Stromal cell of bone marrow (primary cell): Measurements from ENCODE around the gene SDF2.
"Not testable (repeated sequence)": the region's sequence is repeated elsewhere in the genome, so short reads cannot be mapped to it uniquely, and the experiment has no call there.

ENCODE experiments used
- DNase-seq: peaks from one replicate; pipeline ENCODE4 v3.0.0-alpha.2; 2012; ENCODE audit warnings: low read depth

Gene SDF2

DNA sequence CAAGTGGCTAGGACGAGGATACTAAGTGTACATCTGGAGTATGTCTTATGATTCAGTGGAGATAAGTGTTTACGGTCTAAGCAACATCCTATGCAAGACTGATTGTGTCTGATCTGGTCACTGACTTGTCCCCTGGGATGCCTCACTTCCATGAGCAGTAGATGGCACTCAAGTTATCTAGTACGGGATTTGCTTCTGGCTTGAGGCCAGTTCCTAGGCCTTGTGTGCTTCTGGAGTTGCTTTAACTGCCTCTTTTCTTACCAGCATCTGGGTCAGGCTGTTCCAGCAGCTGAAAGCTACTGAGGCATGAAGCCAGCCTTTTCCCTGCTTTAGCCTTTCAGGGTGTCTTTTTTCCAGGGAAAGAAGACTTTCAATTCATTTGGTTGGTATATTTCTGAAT, 23.3 kb upstream of the SDF2 start:
- DNase-seq: no peak

DNA sequence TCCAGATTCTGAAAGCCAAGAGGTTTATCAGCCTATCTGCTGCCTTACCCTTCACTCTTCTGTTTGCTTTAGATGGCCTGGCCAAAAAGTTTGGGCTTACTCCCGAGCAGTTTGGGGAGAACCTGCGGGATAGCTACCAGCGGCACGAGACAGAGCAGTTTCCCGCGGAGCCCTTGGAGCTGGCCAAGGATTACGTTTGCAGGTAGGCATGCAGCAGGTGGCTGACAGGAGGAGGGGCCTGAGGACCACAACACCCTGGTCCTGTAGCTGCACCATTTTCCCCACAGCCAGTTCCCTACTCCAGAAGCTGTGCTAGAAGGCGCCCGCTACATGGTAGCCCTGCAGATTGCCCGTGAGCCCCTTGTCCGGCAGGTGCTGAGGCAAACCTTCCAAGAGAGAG, 20.9 kb upstream of the SDF2 start:
- no peak for DNase-seq

DNA sequence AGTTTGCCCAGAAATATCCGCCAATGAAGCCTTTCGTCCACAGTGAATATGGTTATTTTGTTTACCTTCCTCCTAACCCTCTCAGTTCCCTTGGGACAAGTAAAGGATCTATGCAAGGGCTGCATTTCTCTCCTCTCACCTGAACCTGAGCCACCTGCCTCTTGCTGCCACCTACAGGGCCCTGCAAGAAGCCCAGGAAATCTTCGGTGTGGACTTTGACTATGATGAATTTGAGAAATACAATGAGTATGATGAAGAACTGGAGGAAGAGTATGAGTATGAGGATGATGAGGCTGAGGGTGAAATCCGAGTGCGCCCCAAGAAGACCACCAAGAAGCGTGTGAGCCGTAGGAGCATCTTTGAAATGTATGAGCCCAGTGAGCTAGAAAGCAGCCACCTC, 14.3 kb upstream of the SDF2 start:
- no peak for DNase-seq

DNA sequence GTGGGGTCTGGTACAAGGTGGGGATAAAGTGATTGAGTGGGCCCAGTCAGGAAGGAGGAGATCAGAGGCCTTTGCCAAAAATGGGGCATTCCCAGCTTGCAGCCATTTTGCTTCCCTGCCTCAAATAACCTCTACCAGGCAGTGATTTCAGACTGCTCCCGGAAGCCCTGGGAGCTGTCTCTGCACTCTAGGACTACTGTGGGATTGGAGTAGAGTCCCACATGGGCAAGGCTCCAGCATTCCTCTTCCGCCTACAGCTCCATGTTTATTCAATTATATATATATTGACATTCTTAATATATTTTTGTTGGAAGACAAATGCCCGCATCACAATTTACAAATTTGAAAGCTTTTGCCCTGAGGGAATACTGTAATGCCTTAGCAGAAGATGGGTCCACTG, 13.8 kb upstream of the SDF2 start:
- no peak for DNase-seq

DNA sequence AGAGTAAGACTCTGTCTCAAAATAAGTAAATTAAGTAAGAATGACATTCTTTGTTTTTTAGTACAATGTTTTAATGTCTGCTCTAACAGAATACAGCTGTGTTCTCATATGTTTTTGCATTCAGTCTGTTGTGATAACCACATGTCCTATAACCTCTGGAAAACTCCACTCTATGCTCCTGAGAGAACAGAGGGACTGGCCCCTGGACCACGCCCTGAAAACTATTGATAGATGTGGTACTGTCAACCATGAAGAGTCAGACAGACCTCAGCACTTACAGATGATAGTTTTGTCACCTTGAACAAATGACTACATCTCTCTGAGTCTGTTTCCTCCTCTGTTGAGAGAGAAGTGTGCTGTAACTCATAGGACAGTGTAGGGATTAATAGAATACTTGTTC, 8.2 kb upstream of the SDF2 start:
- DNase-seq: no peak

DNA sequence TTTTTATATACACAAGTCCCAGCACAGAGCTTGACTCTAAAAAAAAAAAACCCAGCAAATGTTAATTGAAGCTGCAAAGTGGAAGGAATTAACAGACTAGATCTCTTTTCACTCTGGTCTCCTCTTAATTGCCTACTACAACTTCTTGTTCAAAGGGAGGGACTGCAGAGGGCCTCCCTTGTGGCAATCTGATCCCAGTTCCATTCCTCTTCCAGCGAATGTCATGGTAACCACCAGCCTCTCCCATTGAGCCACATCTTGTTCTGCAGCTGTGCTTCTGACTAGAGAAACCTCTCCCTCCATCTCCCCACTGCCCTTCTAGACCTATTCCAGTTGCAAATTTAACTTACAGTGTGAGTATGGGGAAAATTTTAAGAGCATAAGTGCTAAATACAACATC, 6.2 kb upstream of the SDF2 start:
- no peak for DNase-seq

DNA sequence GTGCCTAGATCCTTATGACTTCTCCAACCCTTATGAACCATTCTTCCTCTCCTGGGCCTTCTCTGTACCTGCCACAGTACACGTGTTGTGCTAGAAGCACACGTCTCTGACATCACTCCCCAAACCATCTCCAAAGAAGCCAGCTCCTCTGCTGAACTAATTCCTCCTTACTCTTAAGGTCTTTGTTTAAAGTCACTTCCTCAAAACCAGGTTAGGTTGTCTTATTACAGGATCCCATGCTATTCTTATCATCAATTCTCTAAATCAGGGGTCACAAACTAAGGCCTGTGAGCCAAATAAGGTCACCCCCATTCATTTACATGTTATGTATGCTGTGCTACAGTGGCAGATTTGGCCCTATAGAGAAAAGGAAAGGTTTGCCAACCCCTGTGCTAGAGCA, 4.3 kb upstream of the SDF2 start:
- DNase-seq: no peak

DNA sequence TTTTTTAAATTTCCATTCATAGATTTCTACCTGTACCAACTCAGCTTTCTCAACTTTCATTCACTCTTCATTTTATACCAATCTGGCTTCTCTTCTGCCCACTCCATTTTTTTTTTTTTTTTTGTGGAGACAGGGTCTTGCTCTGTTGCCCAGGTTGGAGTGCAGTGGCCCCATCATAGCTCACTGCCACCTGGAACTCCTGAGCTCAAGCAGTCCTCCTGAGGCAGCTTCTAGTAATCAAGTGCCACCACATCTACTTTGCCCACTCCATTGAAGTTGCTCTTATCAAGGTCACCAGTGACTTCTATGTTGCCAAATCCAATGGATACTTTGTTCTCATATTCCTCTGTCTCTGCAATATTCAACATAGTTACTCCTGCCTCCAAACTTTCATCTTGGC, 2.0 kb upstream of the SDF2 start:
- DNase-seq: no peak

DNA sequence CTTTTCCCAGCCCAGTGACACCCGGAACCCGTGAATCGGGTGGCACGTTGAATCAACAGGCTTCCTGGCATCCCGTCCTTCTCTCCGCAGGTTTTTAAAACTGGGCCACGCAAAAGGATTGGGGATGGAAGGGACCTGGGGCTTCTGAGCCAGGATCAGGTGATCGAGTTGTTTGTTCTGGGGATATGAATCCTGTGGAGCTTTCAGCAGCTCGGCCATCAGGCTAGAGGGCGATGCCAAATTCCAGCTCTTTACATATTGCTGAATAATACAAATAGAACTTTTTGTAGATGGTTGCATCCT, 772 bp upstream of the SDF2 start:
- no peak for DNase-seq

DNA sequence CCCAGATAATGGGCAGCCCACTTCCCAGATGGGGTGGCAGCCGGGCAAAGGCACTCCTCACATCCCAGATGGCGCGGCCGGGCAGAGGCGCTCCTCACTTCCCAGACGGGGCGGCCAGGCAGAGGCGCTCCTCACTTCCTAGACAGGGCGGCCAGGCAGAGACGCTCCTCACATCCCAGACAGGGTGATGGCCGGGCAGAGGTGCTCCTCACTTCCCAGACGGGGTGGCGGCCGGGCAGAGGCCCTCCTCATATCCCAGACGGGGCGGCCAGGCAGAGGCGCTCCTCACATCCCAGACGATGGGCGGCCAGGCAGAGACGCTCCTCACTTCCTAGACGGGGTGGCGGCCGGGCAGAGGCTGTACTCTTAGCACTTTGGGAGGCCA, 2.2 kb downstream of the SDF2 start:
- DNase-seq: not testable (repeated sequence)

DNA sequence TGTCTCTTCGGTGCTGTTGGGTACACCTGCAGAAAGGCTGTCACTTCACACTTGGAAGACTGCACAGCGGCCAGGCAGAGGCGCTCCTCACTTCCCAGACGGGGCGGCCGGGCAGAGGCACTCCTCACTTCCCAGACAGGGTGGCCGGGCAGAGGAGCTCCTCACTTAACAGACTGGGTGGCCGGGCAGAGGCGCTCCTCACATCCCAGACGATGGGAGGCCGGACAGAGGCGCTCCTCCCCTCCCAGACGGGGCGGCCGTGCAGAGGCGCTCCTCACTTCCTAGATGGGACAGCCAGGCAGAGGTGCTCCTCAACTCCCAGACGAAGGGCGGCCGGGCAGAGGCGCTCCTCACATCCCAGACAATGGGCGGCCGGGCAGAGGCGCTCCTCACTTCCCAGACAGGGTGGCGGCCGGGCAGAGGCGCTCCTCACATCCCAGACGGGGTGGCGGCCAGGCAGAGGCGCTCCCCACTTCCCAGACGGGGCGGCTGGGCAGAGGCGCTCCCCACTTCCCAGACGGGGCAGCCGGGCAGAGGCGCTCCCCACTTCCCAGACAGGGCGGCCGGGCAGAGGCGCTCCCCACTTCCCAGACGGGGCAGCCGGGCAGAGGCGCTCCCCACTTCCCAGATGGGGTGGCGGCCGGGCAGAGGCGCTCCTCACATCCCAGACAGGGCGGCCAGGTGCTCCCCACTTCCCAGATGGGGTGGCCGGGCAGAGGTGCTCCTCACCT, 2.8 kb downstream of the SDF2 start:
- DNase-seq: not testable (repeated sequence)

DNA sequence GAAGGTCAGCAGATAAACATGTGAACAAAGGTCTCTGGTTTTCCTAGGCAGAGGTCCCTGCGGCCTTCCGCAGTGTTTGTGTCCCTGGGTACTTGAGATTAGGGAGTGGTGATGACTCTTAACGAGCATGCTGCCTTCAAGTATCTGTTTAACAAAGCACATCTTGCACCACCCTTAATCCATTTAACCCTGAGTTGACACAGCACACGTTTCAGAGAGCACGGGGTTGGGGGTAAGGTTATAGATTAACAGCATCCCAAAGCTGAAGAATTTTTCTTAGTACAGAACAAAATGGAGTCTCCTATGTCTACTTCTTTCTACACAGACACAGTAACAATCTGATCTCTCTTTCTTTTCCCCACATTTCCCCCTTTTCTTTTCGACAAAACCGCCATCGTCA, 3.4 kb downstream of the SDF2 start:
- not testable (repeated sequence) for DNase-seq

DNA sequence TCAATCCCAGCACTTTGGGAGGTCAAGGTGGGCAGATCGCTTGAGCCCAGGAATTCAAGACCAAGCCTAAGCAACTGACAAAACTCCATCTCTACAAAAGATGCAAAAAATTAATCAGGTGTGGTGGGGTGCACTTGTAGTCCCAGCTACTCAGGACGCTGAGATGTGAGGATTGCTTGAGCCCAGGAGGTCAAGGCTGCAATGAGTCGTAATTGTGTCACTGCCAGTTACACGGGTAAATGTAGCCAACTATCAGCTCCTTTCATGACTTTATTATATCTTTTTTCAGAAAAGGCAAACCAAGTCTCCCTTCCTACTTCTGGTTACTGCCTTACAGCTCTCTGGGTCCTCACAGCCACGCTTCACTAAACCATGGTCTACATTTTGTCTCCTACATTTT, 4.0 kb downstream of the SDF2 start:
- no peak for DNase-seq

DNA sequence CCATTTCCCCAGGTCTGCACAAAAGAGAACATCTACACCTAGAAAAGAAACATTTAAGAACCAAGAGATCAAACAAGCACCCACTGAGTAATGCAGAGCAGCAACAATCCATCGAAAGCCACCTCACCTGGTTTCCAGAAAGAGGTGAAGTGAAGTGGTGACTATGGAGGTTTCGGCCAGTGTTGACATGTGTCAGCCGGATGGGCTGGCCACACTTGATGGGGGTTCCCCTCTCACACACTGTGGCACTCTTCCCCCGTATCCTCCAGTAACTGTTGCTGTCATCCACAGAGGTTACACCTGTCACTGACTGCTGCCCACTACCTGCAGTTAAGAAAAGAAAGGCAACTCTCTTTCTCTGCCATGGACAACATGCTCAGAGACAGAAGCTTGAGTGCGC, 6.5 kb downstream of the SDF2 start:
- DNase-seq: no peak

DNA sequence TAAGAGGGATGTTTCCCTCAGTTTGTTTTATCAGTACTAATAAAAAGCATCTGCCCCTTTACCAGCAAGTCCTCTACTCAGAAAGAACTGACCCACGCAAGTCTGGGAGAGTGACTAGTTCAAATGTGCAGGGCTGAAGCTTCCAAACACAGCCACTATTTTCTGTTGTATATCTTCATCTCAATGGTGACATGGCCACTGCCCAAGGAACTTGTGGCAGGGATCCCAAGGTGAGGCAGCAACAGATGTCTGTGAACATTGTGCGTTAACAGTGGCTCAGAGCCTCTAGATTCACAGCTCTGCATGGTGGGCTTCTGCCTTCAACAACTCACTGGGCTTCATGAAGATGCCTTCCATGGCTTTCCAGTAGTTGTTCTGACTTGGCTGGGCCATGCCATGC, 13.0 kb downstream of the SDF2 start:
- DNase-seq: no peak

DNA sequence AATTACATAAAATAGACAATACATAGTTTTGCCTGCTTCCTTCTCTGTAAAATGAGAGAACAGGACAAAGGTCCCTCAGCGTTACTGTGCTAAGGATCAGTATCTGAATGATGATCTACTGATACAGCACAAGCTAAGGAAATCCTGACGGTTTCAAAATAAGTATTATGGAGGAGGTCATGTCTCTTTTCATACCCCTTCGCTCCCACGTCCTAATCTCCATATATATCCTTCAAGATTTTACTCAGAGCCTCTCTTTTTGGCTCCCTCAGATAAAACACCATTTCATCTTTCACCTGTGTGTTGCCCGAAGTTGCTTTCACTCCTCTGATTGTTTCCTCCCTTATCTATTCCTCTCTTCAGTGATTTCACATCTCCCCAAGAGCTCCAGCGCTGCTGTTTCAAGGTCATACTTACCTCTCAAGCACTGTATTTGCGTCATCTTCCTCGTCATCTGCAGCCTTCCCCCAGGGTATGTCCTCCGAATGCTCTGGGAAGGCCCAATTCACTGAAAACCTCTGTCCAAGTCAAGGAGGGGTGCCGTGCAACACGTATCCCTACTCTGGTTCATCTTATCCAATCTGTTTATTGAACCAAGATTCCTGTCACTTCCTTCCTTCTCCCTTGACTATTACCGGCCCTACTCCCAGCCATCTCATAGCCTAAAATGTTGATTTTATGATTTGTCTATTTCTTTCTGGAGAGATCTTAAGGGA, 15.5 kb downstream of the SDF2 start:
- DNase-seq: no peak

DNA sequence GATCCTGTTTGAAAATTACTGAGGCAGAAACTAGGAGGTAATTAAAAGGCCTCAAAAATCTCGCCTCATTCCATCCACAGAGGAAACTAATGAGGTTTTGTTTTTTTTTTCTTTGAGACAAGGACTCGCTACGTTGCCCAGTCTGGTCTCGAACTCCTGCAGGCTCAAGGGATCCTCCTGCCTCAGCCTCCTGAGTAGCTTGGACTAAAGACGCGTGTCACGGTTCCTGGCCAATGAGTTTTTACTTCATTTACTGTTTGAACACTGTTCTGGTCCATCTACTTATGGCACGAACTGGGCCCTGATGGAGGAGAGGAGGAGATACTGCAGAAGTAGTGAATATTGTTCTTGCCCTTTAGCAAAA, 16.1 kb downstream of the SDF2 start:
- DNase-seq: no peak

DNA sequence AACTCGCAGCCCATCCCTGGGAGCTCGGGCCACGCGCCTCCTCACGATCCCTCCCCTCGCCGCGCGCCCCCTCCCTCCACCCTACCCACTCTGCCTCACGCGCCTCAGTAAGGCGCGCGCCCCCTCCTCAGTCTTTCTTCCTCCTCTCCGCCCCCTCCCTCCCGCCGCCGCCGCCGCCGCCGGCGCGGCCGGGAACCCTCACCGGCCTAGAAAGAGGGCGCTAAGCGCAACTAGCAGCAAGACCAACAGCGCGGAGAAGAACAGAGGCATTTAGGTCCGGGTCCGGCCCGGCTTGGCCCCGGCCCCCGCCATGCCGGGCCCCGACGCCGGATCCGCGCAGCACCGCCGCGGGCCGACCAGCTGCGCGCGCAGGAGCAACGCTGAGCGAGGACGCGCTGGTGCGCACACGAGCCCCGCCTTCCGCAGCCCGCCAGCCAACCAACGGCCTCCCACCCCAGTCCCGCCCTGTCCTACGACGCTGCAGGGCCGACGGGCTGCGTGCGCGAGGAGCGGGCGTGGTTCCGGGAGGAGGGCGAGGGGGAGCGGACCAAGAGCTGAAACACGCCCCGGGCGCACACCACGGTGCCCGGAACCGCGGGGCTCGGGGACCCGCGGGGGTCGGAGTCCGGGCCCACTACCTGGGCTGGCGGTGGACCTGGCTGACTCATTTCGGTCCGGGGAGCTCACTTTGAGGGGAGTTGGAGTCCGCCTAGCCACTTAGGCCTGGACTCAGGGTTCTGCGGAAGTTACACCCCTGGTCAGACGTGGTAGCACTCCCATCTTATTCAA, 16.7 kb downstream of the SDF2 start, which contains the start of gene BLTP2:
Gene BLTP2, minus strand, starts transcription at position 372 of the 789 bp plus-strand sequence. Its CDS starts 102 bp downstream, at position 270.
- peak; percentile 90 for DNase-seq

DNA sequence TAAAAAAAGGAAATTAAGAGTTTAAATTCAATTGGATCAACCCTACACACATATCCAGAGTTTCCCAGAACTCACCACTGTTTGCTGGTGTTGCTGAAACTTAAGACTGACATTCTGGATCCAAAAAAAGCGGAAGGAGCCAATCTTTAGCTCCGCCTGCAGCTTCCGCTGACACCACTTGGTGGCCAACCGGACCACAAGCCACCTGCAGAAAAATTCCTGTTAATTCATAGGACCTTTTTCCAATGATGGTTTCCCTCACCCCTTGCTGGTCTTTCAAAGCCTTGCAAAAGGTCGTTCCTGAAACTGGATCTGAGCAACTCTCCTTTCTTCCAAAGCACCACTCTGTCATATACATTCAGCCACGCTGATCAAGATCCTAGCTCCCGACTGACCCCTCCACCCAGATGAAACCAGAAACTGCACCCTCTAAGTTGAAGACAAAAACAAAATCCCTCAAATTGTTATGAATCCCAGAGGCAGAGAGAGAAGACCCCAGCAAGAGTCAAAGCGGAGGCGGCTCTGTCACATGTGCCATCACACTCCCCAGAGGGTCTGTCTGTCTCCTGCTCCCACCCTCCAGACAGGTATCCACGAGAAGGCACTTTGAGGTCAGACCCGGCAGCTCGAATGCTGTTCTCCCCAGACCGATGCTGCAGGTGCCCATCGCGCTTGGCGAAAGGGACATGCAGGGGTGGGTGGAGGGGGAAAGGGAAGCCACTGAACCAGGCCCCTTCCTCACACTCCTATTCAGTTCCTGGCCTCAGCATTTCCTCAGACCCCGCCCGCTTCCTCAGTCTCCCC, 17.5 kb downstream of the SDF2 start:
- peak; percentile 47 for DNase-seq

DNA sequence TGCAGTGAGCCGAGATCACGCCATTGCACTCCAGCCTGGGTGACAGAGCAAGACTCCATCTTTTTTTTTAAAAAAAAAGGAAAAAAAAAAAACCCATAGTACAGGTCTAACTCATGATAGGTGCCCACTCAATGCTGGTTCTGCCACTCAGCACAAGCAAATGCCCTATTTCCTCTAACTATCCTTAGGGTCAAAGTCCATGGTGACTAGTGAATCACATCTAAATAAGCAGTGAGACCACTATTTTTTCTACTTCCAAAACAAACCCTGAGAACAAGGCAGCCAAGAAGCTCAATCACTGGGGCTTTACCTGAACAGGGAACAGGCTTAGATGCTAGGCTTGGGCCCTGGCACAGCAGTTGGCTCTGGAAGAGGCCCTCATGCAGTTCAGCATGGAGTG, 20.1 kb downstream of the SDF2 start:
- no peak for DNase-seq

DNA sequence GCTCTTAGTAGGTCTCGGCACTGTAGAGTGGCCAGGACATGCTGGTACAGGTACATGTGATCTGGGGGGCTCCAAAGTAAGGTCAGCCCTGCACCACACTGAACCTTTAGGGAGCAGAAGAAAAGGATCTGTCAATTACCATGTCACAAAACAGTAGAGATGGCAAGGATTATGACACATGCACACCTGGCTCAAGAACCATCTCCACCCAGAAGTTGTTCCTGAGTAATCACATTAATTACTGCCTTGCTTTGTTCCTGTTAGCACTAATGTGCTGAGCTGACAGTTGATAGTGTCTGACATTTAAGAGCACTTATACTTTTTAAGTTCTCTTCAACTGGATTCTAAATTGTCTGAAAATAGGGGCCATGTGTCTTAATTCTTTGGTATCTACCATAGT, 26.2 kb downstream of the SDF2 start:
- no peak for DNase-seq

DNA sequence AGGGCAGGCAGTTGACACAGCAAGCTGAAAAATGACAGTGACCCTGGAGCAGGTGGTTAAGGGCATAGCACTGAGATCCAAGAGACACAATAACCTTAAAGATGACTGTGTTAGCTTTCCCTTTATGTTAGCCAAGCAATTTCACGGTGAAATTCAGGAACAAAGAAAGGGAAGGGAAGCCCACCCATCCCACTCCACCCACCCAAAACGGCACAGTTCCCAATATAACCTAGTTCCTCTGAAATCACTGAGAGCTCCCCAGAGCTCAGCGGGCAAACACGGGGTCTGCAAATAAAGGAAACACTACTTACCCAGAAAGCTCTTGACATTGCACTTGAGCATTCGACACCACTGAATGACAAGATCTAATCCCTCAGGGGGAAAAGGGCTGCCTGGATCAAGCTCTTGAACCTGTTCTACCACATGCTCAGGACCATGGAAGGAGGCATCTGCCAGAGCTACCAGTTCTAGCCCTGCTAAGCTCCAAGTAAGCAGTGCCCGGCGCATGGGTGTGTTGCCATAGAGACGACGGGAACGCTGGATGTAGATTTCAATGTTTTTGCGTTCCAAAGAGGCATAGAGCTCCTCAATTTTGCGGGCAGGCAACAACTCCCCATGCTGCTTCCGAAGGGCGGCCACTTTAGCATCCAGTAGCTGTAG, 27.4 kb downstream of the SDF2 start:
- DNase-seq: no peak
